ENCODE data around the gene COPS3. TPM values are rescaled to one million over a fixed set of nuclear protein-coding genes. Genes with fewer than 3 reads are reported as not detected.

Gene COPS3
- total RNA-seq, 1 experiment from 2014 or later: 35.4 TPM

- DNase-seq (ENCODE audit: low spot score): no peak
Observed at GRCh38 chr17:17221329-17221728, 59.7 kb downstream of the COPS3 start.

GRCh38 chr17:17220529-17220928, 60.5 kb downstream of the COPS3 start:
- no peak for DNase-seq (ENCODE audit: low spot score)

- DNase-seq (ENCODE audit: low spot score): no peak
Observed at GRCh38 chr17:17217995-17218394, 63.1 kb downstream of the COPS3 start.

GRCh38 chr17:17216776-17217175, 64.3 kb downstream of the COPS3 start:
- no peak for DNase-seq (ENCODE audit: low spot score)

- no peak for DNase-seq (ENCODE audit: low spot score)
Observed at GRCh38 chr17:17216236-17216635, 64.8 kb downstream of the COPS3 start.

GRCh38 chr17:17215575-17215974, 65.5 kb downstream of the COPS3 start:
- DNase-seq (ENCODE audit: low spot score): no peak

GRCh38 chr17:17214646-17215436, 66.2 kb downstream of the COPS3 start:
- no peak for DNase-seq (ENCODE audit: low spot score)

GRCh38 chr17:17213775-17214174, 67.3 kb downstream of the COPS3 start:
- no peak for DNase-seq (ENCODE audit: low spot score)

GRCh38 chr17:17207998-17208397, 73.0 kb downstream of the COPS3 start:
- no peak for DNase-seq (ENCODE audit: low spot score)

- no peak for DNase-seq (ENCODE audit: low spot score)
Observed at GRCh38 chr17:17206913-17207335, 74.1 kb downstream of the COPS3 start.

- peak; percentile 61 for DNase-seq (ENCODE audit: low spot score)
Observed at GRCh38 chr17:17206124-17206912, 74.7 kb downstream of the COPS3 start, which contains the start of gene PLD6. PLD6 (minus strand) TSS chr17:17206333; CDS start chr17:17206286, 47 bp downstream.

GRCh38 chr17:17205368-17206123, 75.5 kb downstream of the COPS3 start:
- peak; percentile 61 for DNase-seq (ENCODE audit: low spot score)

- no peak for DNase-seq (ENCODE audit: low spot score)
Observed at GRCh38 chr17:17204635-17205231, 76.3 kb downstream of the COPS3 start.

- DNase-seq (ENCODE audit: low spot score): no peak
Observed at GRCh38 chr17:17204041-17204591, 76.9 kb downstream of the COPS3 start.

- DNase-seq (ENCODE audit: low spot score): no peak
Observed at GRCh38 chr17:17203173-17203730, 77.8 kb downstream of the COPS3 start.

GRCh38 chr17:17201907-17202306, 79.1 kb downstream of the COPS3 start:
- no peak for DNase-seq (ENCODE audit: low spot score)

GRCh38 chr17:17201271-17201670, 79.8 kb downstream of the COPS3 start:
- DNase-seq (ENCODE audit: low spot score): no peak

GRCh38 chr17:17200831-17201230, 80.2 kb downstream of the COPS3 start:
- DNase-seq (ENCODE audit: low spot score): no peak

- DNase-seq (ENCODE audit: low spot score): no peak
Observed at GRCh38 chr17:17200311-17200710, 80.7 kb downstream of the COPS3 start.

GRCh38 chr17:17198281-17198680, 82.8 kb downstream of the COPS3 start:
- no peak for DNase-seq (ENCODE audit: low spot score)

- no peak for DNase-seq (ENCODE audit: low spot score)
Observed at GRCh38 chr17:17196776-17197175, 84.3 kb downstream of the COPS3 start.
